DOHH2 (cell line): ENCODE results near the gene C2CD4A.
A peak's percentile ranks its signal among the peaks of the same experiment; 100 is the strongest.
"Not testable (repeated sequence)": the region's sequence is repeated elsewhere in the genome, so short reads cannot be mapped to it uniquely, and the experiment has no call there.

Source experiments
- H3F3A ChIP-seq: fragments of 200-600 bp; sonication (generic), shearing (Covaris generic); 2 replicates; pipeline ENCODE4 v1.6.0; 2016; ENCODE audit warnings: antibody characterized with exemption, mild to moderate bottlenecking; ENCODE audit not compliant: control insufficient read depth, insufficient read depth
- H3K27ac ChIP-seq: fragments of 200-600 bp; sonication (generic); 2 replicates; pipeline ENCODE4 v1.5.1; 2014; ENCODE audit warnings: low read depth, mild to moderate bottlenecking, low read length, moderate library complexity
- H3K27me3 ChIP-seq: fragments of 200-600 bp; sonication (generic); 2 replicates; pipeline ENCODE4 v1.6.1; 2014; ENCODE audit warnings: mild to moderate bottlenecking, low read length, mixed read lengths; ENCODE audit not compliant: control insufficient read depth
- H3K36me3 ChIP-seq: fragments of 200-600 bp; sonication (generic); 2 replicates; pipeline ENCODE4 v1.6.1; 2014; ENCODE audit warnings: mild to moderate bottlenecking, low read length, moderate library complexity, mixed read lengths; ENCODE audit not compliant: control insufficient read depth
- H3K4me1 ChIP-seq: fragments of 200-600 bp; sonication (generic); 2 replicates; pipeline ENCODE4 v1.6.1; 2014; ENCODE audit warnings: mild to moderate bottlenecking, low read length, mixed read lengths; ENCODE audit not compliant: control insufficient read depth
- H3K4me2 ChIP-seq: fragments of 200-600 bp; sonication (generic); 2 replicates; pipeline ENCODE4 v1.6.0; 2014; ENCODE audit warnings: mild to moderate bottlenecking, low read length, moderate library complexity
- H3K4me3 ChIP-seq: fragments of 200-600 bp; sonication (generic); 2 replicates; pipeline ENCODE4 v1.5.1; 2014; ENCODE audit warnings: mild to moderate bottlenecking, low read length, mixed read lengths
- H3K79me2 ChIP-seq: fragments of 200-600 bp; sonication (generic); 2 replicates; pipeline ENCODE4 v1.6.1; 2014; ENCODE audit warnings: mild to moderate bottlenecking, low read length, mixed read lengths; ENCODE audit not compliant: control insufficient read depth
- H3K9me2 ChIP-seq: fragments of 200-600 bp; sonication (generic); replicated peaks from 2 replicates; pipeline ENCODE4 v1.6.1; 2014; ENCODE audit warnings: mild to moderate bottlenecking, low read length, mixed read lengths; ENCODE audit not compliant: control insufficient read depth
- H3K9me3 ChIP-seq: fragments of 200-600 bp; sonication (generic); 2 replicates; pipeline ENCODE4 v1.6.1; 2014; ENCODE audit warnings: antibody characterized with exemption, low read length, mixed read lengths; ENCODE audit not compliant: control insufficient read depth, insufficient read depth
- H4K20me1 ChIP-seq: fragments of 200-600 bp; sonication (generic); 2 replicates; pipeline ENCODE4 v1.6.0; 2014; ENCODE audit warnings: low read depth, mild to moderate bottlenecking, antibody characterized with exemption, low read length, moderate library complexity; ENCODE audit not compliant: control insufficient read depth, insufficient read depth
- EZH2phosphoT487 ChIP-seq: fragments of 200-600 bp; sonication (generic); IDR thresholded peaks from 2 replicates; pipeline ENCODE4 v1.6.1; 2017; ENCODE audit warnings: borderline replicate concordance, mild to moderate bottlenecking, antibody characterized with exemption, low read length, moderate library complexity, mixed read lengths
- TF ChIP-seq, protein P1 (sequence below): fragments of 200-600 bp; sonication (generic); IDR thresholded peaks from one replicate; pipeline ENCODE4 v1.5.1; 2014; ENCODE audit warnings: antibody characterized with exemption, mild to moderate bottlenecking, low read depth, low read length; ENCODE audit not compliant: poor library complexity, severe bottlenecking

The C2CD4A gene

DNA sequence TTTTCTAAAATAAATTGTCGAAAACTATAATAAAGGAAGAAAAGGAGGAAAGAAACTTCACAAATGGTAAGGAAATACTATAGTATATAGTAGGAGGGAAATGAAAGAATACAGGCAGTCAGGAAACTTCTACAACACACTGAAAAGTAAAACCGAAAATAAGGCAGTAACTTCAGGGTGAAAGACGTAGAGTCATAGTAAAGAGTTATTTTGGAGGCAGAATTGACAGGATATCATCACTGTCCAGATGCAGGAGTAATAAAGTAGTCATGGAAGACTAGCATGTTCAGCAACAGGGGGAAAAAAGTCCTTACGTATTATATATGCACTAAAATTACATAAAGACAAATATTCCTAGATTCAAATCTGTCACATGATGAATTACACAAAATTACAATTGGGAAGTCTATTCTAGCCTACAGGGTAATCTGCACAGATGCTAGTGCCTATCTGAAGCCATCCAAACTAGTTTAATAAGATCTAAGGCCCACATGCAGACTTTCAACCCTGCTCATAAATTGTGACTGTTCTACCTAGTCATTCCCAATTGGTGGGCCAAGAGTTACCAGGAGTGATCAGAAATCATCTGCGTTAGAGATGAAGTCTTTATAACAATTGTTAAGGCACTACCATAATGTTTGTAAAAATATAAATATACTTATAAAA is 20.6 kb upstream of the C2CD4A start:
- Histone ChIP-seq H3K4me1 (peaks cover 19% of the 10 kb centered on the region), H4K20me1 (no peaks in the 10 kb centered on the region), H3K9me2 (no peaks in the 10 kb centered on the region), H3K4me3 (no peak overlapping the region), H3K79me2 (peaks cover 43% of the 10 kb centered on the region), H3K36me3 (no peaks in the 10 kb centered on the region; the same call in 1 of the 2 replicates), H3F3A (no peaks in the 10 kb centered on the region), H3K9me3 (no peaks in the 10 kb centered on the region), H3K27me3 (no peaks in the 10 kb centered on the region), H3K27ac (no peak overlapping the region), H3K4me2 (no peak overlapping the region)
- TF ChIP-seq, protein P1, sequence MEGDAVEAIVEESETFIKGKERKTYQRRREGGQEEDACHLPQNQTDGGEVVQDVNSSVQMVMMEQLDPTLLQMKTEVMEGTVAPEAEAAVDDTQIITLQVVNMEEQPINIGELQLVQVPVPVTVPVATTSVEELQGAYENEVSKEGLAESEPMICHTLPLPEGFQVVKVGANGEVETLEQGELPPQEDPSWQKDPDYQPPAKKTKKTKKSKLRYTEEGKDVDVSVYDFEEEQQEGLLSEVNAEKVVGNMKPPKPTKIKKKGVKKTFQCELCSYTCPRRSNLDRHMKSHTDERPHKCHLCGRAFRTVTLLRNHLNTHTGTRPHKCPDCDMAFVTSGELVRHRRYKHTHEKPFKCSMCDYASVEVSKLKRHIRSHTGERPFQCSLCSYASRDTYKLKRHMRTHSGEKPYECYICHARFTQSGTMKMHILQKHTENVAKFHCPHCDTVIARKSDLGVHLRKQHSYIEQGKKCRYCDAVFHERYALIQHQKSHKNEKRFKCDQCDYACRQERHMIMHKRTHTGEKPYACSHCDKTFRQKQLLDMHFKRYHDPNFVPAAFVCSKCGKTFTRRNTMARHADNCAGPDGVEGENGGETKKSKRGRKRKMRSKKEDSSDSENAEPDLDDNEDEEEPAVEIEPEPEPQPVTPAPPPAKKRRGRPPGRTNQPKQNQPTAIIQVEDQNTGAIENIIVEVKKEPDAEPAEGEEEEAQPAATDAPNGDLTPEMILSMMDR, result no peak
- TF ChIP-seq EZH2phosphoT487, result no peak

DNA sequence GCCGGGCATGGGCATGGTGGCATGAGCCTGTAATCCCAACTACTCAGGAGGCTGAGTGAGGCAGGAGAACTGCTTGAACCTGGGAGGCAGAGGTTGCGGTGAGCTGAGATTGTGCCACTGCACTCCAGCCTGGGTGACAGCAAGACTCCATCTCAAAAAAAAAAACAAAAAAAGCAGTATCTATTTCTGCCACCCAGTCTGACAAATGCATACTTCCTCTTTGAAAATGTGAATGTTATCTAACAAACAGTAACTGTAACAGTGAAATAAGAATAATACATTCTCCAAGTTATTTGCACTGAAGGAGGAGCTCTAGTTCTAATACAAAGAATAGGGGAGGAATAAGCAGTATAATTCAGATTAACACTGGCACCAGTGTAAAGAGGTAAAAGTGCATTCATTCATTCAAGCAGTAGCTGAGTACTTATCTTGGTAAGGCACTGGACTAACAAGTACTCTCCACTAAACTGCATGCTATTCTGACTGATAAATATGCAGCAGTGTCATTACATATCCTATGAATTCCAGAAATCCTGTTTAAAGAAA is 19.4 kb upstream of the C2CD4A start:
- peaks cover 55% of the 10 kb centered on the region for H3K79me2 ChIP-seq
- peak overlapping the region; percentile 28; the same call in 1 of the 2 replicates for H3K27ac ChIP-seq
- no peaks in the 10 kb centered on the region for H3K27me3 ChIP-seq
- H3K4me2 ChIP-seq, result peak overlapping the region; percentile 65
- no peaks in the 10 kb centered on the region for H3K9me2 ChIP-seq
- H3K4me1 ChIP-seq, result peaks cover 19% of the 10 kb centered on the region
- H3K4me3 ChIP-seq, result peak overlapping the region; percentile 34
- no peaks in the 10 kb centered on the region for H4K20me1 ChIP-seq
- no peaks in the 10 kb centered on the region for H3F3A ChIP-seq
- no peak for TF ChIP-seq EZH2phosphoT487
- TF ChIP-seq, protein P1, result no peak
- H3K9me3 ChIP-seq, result no peaks in the 10 kb centered on the region
- H3K36me3 ChIP-seq, result no peaks in the 10 kb centered on the region

DNA sequence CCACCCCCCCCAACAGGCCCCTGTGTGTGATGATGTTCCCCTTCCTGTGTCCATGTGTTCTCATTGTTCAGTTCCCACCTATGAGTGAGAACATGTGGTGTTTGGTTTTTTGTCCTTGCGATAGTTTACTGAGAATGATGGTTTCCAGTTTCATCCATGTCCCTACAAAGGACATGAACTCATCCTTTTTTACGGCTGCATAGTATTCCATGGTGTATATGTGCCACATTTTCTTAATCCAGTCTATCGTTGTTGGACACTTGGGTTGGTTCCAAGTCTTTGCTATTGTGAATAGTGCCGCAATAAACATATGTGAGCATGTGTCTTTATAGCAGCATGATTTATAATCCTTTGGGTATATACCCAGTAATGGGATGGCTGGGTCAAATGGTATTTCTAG is 18.5 kb upstream of the C2CD4A start:
- not testable (repeated sequence) for H3F3A ChIP-seq, H3K9me3 ChIP-seq, H4K20me1 ChIP-seq, H3K27me3 ChIP-seq, H3K4me3 ChIP-seq, H3K4me2 ChIP-seq, H3K9me2 ChIP-seq, H3K27ac ChIP-seq, H3K36me3 ChIP-seq
- Histone ChIP-seq H3K4me1 (peaks cover 27% of the 10 kb centered on the region), H3K79me2 (peaks cover 62% of the 10 kb centered on the region)

DNA sequence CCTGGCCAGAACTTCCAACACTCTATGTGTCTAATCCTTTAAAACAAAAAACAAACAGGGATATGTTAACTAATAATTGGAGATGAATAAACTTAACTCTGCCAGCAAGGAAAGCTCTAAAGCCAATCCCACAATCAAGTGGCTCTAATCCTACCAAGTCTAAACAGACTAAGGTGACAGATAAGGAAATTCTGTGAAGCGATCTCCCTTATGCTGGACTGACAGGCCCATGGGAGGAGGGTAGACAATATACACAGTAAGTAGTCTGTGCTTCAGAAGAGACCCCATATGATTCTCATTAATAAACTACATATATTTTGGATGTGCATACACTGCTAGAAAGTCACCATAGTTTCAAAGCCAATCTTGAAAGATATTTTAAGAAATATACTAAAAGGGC is 16.7 kb upstream of the C2CD4A start:
- 0 out of 2 replicates have a peak, but pooled peaks cover 4% of the 10 kb centered on the region for H4K20me1 ChIP-seq

More for the DNA sequence above, 16.7 kb upstream of the C2CD4A start:
- no peak overlapping the region for H3K4me3 ChIP-seq
- TF ChIP-seq, protein P1, result no peak
- TF ChIP-seq EZH2phosphoT487, result no peak
- no peak overlapping the region for H3K4me2 ChIP-seq
- no peaks in the 10 kb centered on the region for H3K9me3 ChIP-seq
- H3F3A ChIP-seq, result no peaks in the 10 kb centered on the region
- H3K27ac ChIP-seq, result no peak overlapping the region
- H3K79me2 ChIP-seq, result peaks cover 76% of the 10 kb centered on the region
- no peaks in the 10 kb centered on the region for H3K9me2 ChIP-seq
- H3K27me3 ChIP-seq, result no peaks in the 10 kb centered on the region
- peaks cover 34% of the 10 kb centered on the region for H3K4me1 ChIP-seq
- H3K36me3 ChIP-seq, result no peaks in the 10 kb centered on the region
